Subcutaneous adipose tissue (tissue), 4 donors: Measurements from ENCODE around the gene KRTAP17-1. TPM values are rescaled to one million over a fixed set of nuclear protein-coding genes. Genes with fewer than 3 reads are reported as not detected.

Experiments used
- CTCF ChIP-seq: fragments of 450-650 bp; IDR thresholded peaks from one replicate; pipeline ENCODE4 v1.5.1; 2016; ENCODE audit warnings: low read depth, mild to moderate bottlenecking, control low read depth, antibody characterized with exemption, moderate library complexity
- total RNA-seq, 4 donors: library from RNA; depleted of rRNA; stranded (reverse); fragments of >200 nt; gene quantifications; one replicate each; pipeline ENCODE4 v1.1.0, GENCODE V29; 2016

Gene KRTAP17-1
- total RNA-seq, 4 donors from 2014 or later = not detected

- TF ChIP-seq CTCF = no peak
These were observed 32.6 kb upstream of the KRTAP17-1 start for GRCh38 chr17:41347869-41348760.

- no peak for TF ChIP-seq CTCF
These were observed 30.5 kb upstream of the KRTAP17-1 start for GRCh38 chr17:41345992-41346391.

- no peak for TF ChIP-seq CTCF
These were observed 27.5 kb upstream of the KRTAP17-1 start for GRCh38 chr17:41343029-41343428.

DNA sequence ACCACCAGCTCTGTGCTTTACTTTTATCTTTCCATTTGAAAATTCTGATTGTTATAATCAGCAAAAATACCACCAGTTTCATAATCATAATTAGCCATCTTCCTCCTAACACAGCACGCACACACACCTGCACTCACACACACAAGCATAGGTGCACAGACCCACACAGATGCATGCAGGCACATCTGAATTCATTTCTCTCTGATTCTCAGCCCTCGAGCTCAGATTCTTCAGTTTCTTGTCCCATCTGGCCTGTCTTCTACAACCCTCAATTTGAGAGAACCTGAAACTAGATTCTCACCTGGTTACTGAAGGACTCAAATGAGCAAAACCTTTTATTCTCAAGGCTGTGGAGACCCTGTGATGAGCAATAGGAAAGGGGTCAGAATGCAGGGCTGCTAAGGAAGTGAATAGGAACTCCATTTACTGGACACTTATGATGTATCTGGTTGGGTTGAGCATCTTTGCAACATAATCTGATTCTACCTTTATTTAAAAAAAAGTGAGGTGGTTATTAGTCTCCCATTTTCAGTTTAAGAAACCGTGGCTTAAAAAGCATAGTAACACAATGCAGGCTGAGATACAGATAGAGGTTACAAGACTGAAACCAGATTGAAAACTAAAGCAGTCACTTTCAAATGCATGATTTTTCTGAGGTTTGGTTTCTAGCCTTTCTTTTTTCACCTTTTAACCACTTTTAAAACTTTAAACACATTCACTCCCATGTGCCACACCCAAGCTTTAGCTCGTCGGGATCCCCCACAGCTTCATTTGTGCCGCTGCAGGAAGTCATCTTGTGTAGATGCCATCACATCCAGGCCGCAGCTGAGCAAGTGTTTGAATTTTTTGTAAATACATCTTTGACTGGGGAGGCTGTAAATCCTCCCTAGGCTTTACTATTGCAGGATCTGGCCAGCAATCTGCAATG lies 25.7 kb upstream of the KRTAP17-1 start:
- no peak for TF ChIP-seq CTCF

DNA sequence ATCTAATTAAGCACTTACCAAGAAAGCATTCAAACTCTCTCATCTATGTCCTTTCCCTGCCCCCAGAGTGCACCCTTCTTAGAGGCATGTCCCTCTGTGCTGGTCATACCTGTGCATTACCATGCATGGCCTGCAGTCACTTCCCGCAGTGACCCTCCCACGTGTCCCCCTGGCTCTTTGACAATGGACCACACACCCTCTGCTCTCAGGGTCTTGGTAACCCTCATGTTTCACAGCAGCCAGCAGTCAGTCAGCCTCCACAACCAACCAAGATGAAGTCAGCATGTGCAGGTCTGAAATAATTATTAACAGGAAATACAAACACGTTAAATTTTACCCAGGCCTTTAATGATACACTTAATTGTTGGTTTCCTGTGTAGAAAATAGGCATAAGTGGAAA lies 25.0 kb upstream of the KRTAP17-1 start:
- TF ChIP-seq CTCF = no peak

DNA sequence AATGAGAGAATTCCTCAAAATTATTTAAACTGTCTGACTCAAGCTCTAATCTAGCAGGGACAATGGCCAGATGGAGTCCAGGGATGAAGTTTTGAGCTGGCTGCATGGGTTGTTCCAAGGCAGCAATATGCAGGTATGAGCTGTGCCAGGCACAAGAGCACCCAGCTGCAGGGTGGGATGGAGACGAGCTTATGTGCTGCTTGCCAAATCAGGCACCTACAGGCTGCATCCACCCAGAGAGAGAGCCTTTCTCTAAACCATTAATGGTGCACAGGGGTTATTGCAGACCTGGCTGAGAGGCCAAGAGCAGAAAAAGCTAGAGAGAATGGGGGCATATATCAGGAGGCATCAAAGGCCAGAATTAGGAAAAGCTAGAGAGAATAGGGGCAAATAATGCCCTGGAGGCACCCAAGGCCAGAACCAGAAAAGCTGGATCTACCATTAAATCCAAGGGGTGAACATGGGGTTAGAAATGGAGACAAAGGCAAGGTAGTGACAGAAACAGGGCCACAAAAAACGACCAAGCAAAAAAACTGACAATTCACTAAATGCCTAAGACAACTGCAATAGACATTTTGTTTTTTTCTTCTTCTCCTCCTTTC lies 24.2 kb upstream of the KRTAP17-1 start:
- TF ChIP-seq CTCF = no peak
